H1 (cell line): ENCODE results near the gene CSGALNACT2. TPM values are rescaled to one million over a fixed set of nuclear protein-coding genes. Genes with fewer than 3 reads are reported as not detected.

Experiments used
- CHD2 ChIP-seq: IDR thresholded peaks from 2 replicates; pipeline ENCODE4 v1.6.1; 2012; ENCODE audit warnings: low read length, improper control_type of control experiment
- polyA plus RNA-seq, 7 experiments: library from polyadenylated mRNA; depleted of rRNA in 3 of 7; stranded (reverse) in 5 of 7; unstranded in 2 of 7; fragments of >200 nt in 5 of 7; fragments of 200-250 nt in 2 of 7; gene quantifications; 1 replicate in 5 of 7; 2 replicates in 1 of 7; 4 replicates in 1 of 7; pipeline versions ENCODE4 v1.2.1 to v1.2.3, GENCODE V29; 2011 to 2013; ENCODE audit warnings: missing spikeins in 2 of 7, mixed read lengths in 2 of 7
- total RNA-seq: library from RNA; stranded (reverse); fragmentation: NEBNext Ultra II Directional; extraction: Animal tissue kit (Norgen Biotek cat#: 25700); gene quantifications from 2 replicates; pipeline ENCODE4 v1.2.1, GENCODE V29; 2021

Gene CSGALNACT2
- total and polyA plus RNA-seq, 2 of the 8 experiments (the other 6 are each of a cell fraction or from before 2014, with no cell fraction given) = 2.6 to 5.3 TPM

GRCh38 chr10:43233601-43234430, 95.6 kb downstream of the CSGALNACT2 start (continued):
- TF ChIP-seq CHD2 = no peak
